Measurements from ENCODE around the gene ZSWIM9.

The ZSWIM9 gene

DNA sequence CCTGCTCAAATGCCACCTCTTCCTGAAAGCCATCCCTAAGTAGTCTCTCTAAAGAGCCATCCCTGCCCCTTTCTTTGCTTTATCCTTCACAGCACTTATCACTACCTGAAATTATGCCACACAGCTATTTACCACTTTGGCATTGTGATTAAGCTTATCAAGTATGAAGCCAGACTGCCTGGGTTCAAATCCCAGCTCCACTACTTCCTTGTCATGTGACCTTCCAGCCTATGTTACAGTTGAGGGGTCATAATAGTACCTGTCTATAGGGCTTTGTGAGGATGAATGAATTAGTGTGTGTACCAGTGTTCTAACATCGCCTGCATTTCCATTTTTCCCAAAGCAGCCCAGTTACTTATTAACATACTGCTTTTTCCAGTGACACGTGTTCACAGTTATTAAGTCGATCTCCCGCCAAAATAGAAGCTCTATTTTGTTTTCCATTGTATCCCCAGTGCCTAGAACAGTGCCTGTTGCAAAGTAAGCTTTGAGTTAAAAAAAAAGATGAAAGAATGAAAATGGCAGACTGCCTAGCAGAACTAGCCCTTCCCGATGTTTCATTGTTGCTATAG, 32.8 kb downstream of the ZSWIM9 start:
- TF ChIP-seq, protein P1, sequence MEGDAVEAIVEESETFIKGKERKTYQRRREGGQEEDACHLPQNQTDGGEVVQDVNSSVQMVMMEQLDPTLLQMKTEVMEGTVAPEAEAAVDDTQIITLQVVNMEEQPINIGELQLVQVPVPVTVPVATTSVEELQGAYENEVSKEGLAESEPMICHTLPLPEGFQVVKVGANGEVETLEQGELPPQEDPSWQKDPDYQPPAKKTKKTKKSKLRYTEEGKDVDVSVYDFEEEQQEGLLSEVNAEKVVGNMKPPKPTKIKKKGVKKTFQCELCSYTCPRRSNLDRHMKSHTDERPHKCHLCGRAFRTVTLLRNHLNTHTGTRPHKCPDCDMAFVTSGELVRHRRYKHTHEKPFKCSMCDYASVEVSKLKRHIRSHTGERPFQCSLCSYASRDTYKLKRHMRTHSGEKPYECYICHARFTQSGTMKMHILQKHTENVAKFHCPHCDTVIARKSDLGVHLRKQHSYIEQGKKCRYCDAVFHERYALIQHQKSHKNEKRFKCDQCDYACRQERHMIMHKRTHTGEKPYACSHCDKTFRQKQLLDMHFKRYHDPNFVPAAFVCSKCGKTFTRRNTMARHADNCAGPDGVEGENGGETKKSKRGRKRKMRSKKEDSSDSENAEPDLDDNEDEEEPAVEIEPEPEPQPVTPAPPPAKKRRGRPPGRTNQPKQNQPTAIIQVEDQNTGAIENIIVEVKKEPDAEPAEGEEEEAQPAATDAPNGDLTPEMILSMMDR (IDR thresholded peaks at IDR 0.05; ENCODE audit: extremely low read depth, insufficient read depth, missing control alignments), result no peak
- no peak for DNase-seq (ENCODE audit: low spot score)
- in situ Hi-C loops (cut with MboI; ENCODE audit: low pct_unique_long_range_greater_than_20kb, low sequenced_read_pairs, unreplicated experiment), result no loop called here

DNA sequence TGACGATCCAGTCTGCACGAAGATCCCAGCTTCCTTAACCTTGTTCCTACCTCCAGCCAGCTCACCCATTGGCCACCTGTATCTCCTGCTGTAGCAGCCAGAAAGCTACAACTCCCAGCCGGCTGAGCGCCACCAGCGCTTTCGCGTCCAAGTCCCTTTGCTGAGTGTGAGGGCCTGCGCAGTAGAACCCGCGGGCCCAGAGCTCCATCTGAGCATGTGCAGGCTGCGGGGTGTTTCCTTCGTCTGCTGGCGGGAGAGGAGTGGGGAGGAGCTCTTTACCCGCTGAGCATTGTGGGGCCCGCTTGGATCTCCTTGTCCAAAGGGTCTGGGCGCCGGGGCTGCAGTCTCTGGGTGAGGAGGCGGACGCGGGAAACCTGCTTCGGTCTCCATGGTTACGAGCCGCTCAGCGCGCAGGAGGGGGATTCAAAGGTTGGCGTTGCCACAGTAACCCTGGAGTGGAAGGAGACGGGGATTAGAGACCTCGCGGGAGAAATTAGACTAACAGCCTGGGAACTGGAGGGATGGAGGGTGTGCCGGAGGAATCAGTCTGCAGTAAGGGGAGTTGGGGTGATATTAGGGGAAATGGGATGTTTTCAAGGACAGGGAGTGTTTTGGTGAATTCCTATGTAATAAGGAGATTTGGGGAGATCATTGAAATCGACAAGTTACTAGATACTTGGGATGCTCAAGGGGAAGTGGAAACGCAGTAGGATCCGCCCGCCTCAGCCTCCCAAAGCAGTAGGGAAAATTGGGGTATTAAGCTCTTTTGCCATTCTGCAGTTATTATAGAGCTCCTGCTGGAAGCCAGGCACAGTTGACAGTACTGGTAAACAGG, 33.5 kb downstream of the ZSWIM9 start:
- in situ Hi-C loops (cut with MboI; ENCODE audit: low pct_unique_long_range_greater_than_20kb, low sequenced_read_pairs, unreplicated experiment), result no loop called here
- TF ChIP-seq, protein P1 (IDR thresholded peaks at IDR 0.05; ENCODE audit: extremely low read depth, insufficient read depth, missing control alignments), result no peak
- DNase-seq (ENCODE audit: low spot score), result peak; percentile 93

DNA sequence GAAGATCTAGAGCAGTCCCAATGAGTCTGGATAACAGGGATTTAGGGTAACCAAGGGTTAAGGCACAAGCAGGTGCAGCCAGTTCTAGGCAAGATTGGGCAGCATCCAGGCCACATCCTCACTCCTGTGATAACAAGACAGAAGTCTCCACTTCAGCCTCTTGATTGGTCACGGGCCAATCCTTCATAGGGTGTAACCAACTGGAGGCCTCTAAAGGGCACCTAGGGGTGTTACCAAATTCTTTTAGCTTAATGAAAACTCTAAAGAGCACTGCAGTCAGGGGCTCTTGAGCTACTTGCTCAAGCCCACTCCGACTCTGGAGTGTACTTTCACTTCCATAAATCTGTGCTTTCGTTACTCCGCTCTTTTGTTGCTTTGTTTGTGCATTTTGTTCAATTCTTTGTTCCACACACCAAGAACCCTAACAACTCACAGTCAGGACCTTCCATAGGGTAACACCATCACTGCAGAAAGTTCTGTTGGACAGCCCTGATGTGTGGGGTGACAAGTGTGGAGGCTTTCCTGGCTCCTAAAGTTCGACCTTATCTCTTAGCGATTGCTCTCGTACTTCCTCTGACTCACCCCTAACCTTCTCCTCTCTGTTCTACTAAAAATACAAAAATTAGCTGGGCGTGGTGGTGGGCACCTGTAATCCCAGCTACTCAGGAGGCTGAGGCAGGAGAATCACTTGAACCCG, 36.1 kb downstream of the ZSWIM9 start:
- no peak for DNase-seq (ENCODE audit: low spot score)
- TF ChIP-seq, protein P1 (IDR thresholded peaks at IDR 0.05; ENCODE audit: extremely low read depth, insufficient read depth, missing control alignments), result no peak
- in situ Hi-C loops (cut with MboI; ENCODE audit: low pct_unique_long_range_greater_than_20kb, low sequenced_read_pairs, unreplicated experiment), result no loop called here

DNA sequence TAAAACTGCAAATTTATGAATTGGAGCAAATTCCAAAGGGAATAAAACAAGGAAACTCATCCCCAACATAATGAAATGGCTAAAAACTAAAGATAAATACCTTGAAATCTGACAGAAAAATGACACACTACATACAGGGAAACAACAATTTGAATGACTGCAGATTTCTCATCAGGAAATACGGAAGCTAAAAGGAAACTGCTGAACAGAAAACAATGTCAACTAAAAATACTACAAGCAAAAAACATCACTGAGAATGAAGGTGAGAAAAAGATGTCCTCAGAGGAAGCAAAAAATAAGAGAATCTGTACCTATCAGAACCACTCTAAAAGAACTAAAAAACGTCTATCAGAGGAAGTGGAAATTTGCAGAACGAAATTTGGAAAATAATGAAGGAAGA, 39.5 kb downstream of the ZSWIM9 start:
- in situ Hi-C loops (cut with MboI; ENCODE audit: low pct_unique_long_range_greater_than_20kb, low sequenced_read_pairs, unreplicated experiment), result no loop called here
- TF ChIP-seq, protein P1 (IDR thresholded peaks at IDR 0.05; ENCODE audit: extremely low read depth, insufficient read depth, missing control alignments), result no peak
- DNase-seq (ENCODE audit: low spot score), result no peak

DNA sequence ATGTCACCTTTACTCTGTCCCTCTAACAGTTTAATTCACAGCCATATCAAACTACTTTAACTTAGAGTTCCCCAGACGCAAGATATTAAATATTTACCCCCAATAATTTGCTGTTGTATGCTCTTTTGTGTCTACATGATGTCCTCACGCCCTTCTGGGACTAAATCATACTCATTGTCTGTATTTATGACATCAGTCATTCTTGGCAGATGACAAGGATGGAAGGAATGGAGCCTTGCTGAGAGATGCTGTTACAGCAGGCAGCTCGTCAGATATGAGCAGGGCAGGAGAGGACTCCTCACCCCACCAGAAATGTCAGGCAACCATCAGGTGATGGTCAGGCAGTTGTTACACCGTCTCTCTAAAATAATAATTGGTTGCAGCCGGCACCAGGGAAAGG, 43.5 kb downstream of the ZSWIM9 start:
- in situ Hi-C loops (cut with MboI; ENCODE audit: low pct_unique_long_range_greater_than_20kb, low sequenced_read_pairs, unreplicated experiment), result no loop called here
- TF ChIP-seq, protein P1 (IDR thresholded peaks at IDR 0.05; ENCODE audit: extremely low read depth, insufficient read depth, missing control alignments), result no peak
- DNase-seq (ENCODE audit: low spot score), result no peak

DNA sequence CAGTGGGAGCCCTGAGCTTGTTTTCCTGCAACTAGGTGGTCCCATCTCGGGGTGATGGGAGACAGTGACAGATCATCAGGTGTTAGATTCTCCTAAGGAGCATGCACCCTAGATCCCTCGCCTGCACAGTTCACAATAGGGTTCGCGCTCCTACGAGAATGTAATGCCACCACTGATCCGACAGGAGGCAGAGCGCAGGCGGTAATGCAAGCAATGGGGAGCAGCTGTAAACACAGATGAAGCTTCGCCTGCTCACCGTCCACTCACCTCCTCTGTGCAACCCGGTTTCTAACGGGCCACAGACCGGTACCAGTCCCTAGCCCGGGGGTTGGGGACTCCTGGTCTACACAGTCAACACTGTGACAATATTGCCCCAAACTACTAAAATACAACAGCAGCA, 46.5 kb downstream of the ZSWIM9 start:
- no peak for DNase-seq (ENCODE audit: low spot score)
- in situ Hi-C loops (cut with MboI; ENCODE audit: low pct_unique_long_range_greater_than_20kb, low sequenced_read_pairs, unreplicated experiment), result no loop called here
- TF ChIP-seq, protein P1 (IDR thresholded peaks at IDR 0.05; ENCODE audit: extremely low read depth, insufficient read depth, missing control alignments), result no peak
